ENCODE measurements around the gene SELENON. TPM values are rescaled to one million over a fixed set of nuclear protein-coding genes. Genes with fewer than 3 reads are reported as not detected.

Gene SELENON, protein sequence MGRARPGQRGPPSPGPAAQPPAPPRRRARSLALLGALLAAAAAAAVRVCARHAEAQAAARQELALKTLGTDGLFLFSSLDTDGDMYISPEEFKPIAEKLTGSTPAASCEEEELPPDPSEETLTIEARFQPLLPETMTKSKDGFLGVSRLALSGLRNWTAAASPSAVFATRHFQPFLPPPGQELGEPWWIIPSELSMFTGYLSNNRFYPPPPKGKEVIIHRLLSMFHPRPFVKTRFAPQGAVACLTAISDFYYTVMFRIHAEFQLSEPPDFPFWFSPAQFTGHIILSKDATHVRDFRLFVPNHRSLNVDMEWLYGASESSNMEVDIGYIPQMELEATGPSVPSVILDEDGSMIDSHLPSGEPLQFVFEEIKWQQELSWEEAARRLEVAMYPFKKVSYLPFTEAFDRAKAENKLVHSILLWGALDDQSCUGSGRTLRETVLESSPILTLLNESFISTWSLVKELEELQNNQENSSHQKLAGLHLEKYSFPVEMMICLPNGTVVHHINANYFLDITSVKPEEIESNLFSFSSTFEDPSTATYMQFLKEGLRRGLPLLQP
- polyA plus RNA-seq (ENCODE audit: insufficient read length in 12 of 12) = 10 to 100 TPM in 11 of 12 donors, not detected in 1; 46.6 to 86.5 (median 57.8) TPM
- long read RNA-seq, donor 1, full-length matches to known transcripts = 8 of 8 reads
- long read RNA-seq, donor 1, partial matches to known transcripts = 0 of 8 reads
- long read RNA-seq, donor 1, other reads (novel, unspliced or antisense) = 0 of 8 reads
- long read RNA-seq, donor 2, full-length matches to known transcripts = 9 of 24 reads
- long read RNA-seq, donor 2, partial matches to known transcripts = 15 of 24 reads
- long read RNA-seq, donor 2, other reads (novel, unspliced or antisense) = 0 of 24 reads
- long read RNA-seq, donor 3, full-length matches to known transcripts = 7 of 7 reads
- long read RNA-seq, donor 3, partial matches to known transcripts = 0 of 7 reads
- long read RNA-seq, donor 3, other reads (novel, unspliced or antisense) = 0 of 7 reads
- long read RNA-seq, donor 4, full-length matches to known transcripts = 3 of 3 reads
- long read RNA-seq, donor 4, partial matches to known transcripts = 0 of 3 reads
- long read RNA-seq, donor 4, other reads (novel, unspliced or antisense) = 0 of 3 reads
- long read RNA-seq, donor 5, full-length matches to known transcripts = 11 of 17 reads
- long read RNA-seq, donor 5, partial matches to known transcripts = 6 of 17 reads
- long read RNA-seq, donor 5, other reads (novel, unspliced or antisense) = 0 of 17 reads
- long read RNA-seq, donor 6, full-length matches to known transcripts = 10 of 10 reads
- long read RNA-seq, donor 6, partial matches to known transcripts = 0 of 10 reads
- long read RNA-seq, donor 6, other reads (novel, unspliced or antisense) = 0 of 10 reads
- long read RNA-seq, donor 7, full-length matches to known transcripts = 3 of 3 reads
- long read RNA-seq, donor 7, partial matches to known transcripts = 0 of 3 reads
- long read RNA-seq, donor 7, other reads (novel, unspliced or antisense) = 0 of 3 reads
- long read RNA-seq, donor 8, full-length matches to known transcripts = 9 of 43 reads
- long read RNA-seq, donor 8, partial matches to known transcripts = 34 of 43 reads
- long read RNA-seq, donor 8, other reads (novel, unspliced or antisense) = 0 of 43 reads
- long read RNA-seq, donor 9, full-length matches to known transcripts = 1 of 1 reads
- long read RNA-seq, donor 9, partial matches to known transcripts = 0 of 1 reads
- long read RNA-seq, donor 9, other reads (novel, unspliced or antisense) = 0 of 1 reads
- long read RNA-seq, donor 10, full-length matches to known transcripts = 13 of 13 reads
- long read RNA-seq, donor 10, partial matches to known transcripts = 0 of 13 reads
- long read RNA-seq, donor 10, other reads (novel, unspliced or antisense) = 0 of 13 reads
- long read RNA-seq, donor 11, full-length matches to known transcripts = 13 of 38 reads
- long read RNA-seq, donor 11, partial matches to known transcripts = 25 of 38 reads
- long read RNA-seq, donor 11, other reads (novel, unspliced or antisense) = 0 of 38 reads

DNA sequence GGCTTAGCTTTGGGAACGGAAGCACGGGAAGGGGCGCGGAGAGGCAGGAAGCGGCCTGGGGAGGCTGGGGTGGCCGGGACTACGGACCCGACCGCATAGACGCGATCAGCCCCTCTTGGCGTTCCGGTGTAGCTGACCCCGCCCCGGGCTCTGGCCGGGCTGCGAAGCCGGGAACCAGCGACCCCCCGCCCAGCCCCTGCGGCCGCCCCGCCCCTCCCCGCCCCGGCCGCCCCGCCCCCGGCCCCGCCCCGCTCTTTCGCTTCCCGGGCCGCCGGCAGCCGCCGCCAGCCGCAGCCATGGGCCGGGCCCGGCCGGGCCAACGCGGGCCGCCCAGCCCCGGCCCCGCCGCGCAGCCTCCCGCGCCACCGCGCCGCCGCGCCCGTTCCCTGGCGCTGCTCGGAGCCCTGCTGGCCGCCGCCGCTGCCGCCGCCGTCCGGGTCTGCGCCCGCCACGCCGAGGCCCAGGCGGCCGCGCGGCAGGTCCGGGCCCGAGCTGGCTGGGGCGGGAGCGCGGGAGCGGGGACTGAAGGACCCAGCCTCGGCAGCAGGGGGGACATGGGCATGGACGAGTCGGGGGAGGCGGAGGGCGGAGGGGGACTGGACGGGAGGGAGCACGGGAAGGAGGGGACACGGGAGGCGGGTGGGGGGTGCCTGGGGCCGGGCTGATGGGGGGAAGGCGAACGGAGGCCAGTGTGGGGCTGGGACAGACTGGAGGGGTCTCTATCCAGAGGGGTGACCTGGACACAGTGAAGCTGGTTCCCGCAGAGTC lies at the start of gene SELENON:
Gene SELENON (plus strand): TSS at position 259 of the 768 bp plus-strand sequence. CDS start 38 bp downstream, at position 297.
- DNase-seq = peak; percentile 38

DNA sequence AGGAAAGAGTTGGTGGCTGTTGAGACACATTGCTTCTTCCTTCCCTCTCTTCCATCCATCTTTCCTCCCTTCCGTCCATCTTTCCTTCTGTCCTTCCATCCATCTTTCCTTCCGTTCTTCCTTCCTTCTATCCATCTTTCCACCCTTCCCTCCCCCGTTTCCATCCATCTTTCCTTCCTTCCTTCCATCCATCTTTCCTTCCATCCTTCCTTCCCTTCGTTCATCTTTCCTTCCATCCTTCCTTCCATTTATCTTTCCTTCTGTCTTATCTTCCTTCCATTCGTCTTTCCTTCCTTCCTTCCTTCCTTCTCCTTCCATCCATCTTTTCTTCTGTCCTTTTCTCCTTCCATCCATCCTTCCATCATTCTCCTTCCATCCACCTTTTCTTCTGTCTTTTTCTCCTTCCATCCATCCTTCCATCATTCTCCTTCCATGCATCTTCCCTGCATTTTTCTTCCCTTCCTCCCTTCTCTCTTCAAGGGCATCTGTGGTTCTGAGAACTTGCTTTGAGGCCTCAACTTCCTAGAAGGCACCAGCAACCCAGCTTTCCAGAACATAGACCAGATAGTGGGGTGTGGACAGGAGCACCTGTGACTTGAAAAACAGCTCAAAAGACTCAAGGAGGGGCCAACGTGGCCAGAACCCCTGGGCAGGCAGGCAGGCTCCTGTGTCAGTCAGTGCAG lies 48.9 kb upstream of the SELENON start:
- DNase-seq = no peak

DNA sequence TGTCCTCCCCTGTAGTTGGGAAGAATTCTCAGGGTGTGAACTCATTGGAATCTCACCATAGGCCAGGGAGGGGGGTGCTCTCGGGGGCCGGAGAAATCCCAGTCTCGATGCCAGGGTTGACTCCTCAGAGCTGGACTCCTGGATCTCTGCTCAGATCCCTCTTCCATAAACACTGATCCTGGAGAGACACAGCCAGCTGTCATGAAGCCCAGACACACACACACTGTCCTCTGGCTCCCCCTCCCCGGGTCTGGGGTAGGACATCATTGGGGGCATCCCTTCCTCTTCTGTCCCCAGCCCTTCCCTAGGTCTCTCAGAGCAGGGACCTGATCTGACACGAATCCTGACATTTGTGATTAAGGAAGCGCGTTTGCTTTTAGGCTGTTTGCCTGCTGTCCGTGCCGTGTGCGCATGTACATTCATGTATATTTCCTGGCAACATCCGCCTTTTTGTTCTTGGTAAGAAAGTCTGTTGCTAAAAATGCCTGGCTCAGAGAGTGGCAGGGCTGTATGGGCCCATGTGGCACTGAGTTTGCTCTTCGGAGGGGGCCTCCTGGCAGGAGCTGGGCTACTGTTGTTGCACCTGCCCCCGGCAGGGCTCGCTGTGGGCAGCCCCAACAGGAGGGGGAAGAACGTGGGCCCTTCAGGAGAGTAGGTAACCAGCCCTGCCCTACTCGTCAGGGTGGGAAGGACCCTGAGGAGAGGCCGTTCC lies 45.4 kb upstream of the SELENON start:
- peak; percentile 69 for DNase-seq

DNA sequence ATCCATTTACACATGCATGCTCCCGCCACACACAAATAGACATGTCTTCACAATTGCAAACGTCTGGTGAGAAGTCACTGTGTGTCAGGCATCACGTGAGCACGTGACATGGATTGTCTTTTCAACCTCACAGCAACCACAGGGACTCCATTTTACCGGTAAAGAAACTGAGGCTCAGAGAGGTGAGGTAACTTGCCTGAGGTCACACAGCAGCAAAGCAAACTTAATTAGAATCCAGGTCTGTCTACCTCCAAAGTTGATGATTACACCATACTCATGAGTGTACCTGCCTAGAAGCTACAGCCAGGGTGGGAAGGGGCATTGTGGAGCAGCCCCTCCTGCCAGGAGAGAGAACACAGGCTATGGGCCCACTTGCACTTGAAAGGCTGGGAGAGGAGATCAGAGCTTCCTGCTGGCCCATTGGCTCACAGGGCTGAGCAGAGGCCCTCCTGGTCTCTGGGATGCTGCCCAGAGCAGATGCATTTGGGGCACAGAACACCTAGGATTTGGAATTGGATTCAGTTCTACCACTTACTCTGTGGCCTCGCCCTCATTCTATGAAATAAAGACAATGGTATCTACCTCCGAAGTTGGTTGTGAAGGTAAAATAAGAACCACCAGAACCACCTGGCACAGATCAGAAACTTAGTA lies 44.4 kb upstream of the SELENON start:
- DNase-seq = no peak

DNA sequence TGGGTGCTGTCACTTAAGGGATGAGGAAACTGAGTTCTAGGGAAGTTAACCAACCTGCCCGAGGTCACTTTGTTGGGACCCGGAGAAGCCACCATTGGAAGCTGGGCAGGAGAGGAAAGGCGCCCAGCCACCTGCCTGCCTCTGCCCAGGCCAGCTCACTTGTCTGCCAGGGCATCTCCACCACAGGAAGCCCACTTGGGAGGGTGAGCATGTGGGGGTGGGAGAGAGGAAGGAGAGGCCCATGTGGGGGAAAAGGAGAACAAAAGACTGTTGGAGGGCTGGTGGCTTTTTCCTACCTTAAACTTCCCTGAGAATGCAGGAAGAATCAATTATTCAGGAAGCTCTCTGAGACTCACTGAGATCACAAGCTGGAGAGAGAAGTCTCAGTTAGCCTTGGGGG lies 43.8 kb upstream of the SELENON start:
- no peak for DNase-seq

DNA sequence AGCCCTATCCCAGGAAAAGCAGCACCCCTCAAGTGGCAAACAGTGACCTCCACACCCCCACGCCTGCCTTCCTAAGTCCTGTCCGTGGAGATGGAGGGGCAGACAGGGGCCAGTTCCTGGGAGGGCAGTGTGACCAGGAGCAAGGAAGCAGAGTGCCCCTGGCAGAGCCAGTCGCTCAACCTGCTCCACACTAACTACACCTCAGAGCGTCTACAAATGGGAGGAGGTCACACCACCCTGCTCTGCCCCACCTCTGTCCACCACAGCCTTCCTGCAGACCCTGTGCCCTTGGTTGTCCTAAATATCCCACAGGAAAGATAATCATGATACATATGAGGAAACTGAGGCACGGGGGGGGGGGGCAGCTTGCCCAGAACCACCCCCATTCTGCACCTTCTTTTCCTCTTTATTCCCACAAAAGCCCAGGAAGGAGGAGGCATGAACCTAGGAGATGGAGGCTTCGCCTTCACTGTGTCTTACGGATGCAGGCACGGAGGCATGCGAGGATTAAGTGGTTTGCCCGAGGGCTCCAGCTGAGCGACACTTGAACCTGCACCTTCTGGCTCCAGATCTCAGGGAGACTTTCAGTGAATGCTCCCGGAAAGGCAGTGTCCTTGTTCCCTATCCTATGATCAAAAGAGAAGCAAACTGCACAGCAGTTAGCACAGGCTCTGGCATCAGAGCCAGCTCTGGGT lies 42.7 kb upstream of the SELENON start:
- DNase-seq = no peak

DNA sequence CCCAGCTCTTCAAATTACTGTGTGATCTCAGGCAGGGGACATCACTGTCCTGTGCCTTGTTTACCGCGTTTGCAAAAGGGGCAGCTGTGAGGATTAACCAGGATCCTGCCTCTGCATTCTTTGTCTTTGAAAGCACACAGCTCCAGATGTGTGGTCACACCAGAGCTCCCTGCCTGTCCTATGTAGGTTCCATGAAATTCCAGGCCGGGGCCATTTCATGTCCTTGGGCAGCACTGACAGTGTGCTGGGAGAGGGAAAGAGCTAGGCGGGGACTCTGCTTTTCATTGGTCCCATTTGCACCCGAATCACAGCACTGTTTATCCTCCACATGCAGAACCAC lies 42.2 kb upstream of the SELENON start:
- DNase-seq = no peak

DNA sequence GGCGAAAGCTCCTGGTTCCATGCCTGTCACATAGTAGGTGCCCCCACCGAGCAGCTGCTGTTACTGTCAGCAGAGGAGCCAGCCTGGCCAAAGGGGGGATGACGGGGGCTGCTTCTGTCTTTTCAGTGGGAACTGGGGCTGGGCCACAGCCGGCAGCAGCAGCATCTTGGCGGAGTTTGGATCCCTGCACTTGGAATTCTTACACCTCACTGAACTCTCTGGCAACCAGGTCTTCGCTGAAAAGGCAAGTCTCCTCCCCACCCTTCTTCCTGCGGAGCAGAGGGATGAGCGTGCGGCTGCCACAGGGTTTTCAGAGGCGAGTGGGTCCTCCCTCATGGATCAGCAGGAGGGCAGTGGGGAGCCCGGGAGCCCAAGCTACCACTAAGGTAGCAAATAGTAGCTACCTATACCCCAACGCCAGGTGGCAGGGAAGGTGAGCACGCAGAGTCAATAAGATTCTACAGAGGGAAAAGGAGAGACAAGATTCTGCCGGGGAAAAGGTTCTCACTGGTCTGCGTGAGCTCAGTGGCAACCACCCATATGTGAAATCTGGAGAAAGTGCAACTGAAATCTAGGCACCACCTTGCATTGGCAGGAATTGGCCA lies 41.4 kb upstream of the SELENON start:
- DNase-seq = no peak

DNA sequence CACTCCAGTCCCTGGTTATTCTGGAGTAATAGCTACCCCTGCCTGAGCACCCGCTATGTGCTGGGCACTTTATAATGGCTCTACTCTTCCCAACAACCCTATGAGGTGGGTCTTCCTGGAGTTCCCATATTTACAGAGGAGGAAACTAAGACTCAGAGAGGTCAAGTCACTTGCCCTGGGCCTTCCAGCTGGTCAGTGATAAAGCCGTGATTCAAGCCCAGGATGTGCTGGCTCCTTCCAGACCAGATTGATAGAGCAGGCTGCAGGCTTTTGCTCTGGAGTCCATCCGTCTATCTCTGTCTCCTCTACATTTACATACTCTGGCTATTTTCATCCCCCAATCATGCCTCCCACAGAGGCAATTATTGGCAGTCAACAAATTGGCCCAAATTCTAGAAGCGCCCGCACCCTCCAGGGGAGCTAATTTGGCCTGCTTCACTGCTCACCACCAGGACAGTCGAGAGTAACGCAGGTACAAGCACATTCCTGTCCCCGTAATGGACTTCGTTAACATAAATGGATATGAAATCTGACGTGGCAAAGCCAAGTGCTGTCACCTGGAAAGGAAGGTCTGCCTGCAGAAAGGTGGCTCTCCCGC lies 39.8 kb upstream of the SELENON start:
- DNase-seq = no peak

DNA sequence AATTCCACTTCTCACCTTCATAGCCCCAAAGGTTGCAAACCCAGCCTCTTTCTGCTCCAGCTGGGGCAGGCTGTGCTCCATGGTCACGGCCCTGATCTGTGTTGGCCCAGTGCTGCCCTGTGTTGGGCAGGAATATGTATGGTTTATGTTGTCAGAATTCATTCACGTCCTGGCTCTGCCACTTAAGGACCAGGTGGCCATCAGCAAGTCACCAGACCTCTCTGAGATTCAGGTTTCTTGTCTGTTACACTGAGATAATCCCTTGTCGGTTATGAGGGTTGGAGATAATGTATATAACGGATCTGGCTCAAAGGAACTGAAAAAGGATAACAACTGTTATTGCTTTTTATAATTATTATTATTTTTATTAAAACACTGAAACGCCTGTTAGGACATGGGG lies 39.1 kb upstream of the SELENON start:
- no peak for DNase-seq

DNA sequence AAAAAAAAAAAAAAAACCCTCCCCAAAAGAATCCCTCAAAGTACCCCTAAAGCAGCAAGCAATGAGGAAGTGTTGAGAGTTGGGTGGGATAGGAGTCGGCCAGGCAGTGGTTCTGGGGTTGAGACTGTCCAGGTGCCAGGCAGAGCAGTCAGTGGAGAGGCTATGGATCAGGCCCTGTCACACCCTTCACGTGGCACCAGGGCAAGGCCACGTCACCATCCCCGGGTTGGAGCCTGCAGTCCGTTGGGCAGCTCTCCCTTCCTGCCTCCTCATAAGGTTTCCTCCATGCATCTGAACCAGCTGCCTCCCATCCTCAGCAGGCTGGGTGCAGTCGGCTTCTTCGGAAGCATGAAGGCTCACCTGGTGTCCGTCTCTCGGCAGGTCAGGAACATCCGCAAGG lies 36.5 kb upstream of the SELENON start:
- DNase-seq = no peak

DNA sequence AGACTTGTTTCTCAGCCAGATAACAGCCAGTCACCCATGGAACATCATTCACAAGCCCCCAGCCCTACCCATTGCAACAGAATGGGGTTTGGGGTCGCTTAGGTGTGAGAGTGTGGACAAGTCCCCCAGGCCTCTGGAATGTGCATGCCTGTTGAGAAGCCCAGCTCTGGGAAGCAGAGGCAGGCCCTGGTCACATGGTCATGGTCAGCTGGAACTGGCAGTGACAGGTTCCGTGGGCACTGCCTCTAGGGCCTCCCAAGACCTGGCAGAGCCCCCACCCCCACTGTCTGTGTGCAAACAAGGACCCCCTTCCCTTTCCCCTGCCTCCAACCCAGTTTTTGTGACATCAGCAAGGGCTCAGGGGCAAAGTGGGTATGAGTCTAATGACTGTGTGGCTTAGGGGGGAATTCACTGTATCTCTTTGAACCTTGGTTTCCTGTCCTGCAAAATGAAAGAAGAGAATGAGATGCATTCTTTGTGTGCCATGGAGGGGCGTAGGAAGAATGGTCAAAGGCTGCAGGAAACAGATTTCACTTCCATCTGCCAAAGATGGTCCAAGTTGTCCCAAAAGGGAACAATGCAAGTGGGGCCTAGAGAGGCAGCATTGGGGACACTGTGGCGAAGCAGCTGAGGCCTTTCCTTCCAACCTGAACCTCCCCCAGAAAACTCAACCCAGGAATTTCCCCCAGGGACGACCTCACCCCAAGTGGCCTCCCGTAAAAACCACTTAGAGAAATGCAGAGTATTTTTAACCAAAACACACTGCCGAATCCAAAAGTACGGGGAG lies 34.7 kb upstream of the SELENON start:
- no peak for DNase-seq

DNA sequence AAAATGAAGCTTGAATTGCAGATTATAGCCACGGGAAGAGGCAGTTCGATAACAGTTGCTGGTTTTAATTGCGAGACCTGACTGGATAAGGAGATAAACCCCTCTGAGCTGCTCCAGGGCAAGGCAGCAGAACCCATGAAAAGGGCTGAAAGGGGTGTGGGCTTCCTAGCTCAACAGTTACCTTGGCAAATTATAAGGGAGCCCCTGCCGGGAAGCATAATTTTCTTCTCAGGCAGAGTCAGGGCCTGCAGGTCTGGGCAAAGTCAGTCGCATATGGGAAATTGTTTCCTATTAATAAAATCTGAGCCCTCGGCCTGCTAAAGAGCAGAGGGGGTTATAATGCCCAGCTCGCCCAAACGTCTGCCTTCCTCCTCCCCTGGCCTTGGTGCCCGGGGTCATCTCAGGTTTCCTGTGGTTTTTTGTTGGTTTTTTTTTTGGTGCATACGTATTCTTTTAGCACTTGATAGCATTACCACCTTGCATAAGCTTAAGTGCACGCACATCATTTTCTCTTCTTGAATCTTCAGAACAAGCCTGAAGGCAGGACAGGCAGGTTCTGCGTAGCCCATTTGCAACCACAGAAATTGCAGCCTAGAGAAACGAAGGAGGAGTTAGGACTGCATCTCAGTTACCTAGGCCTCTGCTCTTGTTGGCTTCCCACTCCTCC lies 33.9 kb upstream of the SELENON start:
- DNase-seq = no peak

DNA sequence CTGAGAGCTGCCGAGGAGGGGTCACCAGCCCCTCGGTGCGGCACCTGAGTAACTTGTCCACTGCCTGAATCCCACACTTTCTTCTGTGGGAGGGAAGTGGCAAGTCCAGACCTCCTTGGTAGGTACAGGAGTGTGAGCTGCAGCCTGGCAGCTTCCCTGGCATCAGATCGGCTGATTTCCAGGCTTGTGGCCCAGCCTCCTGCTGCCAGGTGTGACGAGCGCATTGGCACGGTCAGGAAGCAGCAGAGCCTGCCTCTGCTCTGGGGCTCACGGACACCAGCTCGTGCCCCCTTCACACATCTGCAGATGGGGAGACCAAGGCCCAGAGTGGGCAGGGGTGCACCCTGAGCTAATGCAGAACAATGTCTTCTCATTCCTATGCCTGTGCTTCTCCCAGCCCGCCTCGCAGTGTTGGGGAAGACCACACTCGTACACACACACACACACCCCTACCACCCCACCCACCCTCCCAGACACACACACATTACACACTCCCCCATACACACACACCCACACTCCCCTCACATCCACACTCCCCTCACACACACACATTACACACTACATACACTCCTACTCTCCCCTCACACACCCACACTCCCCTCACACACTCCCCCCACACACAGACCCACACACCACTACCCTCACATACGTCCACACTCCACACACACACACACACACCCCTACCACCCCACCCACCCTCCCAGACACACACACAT lies 33.1 kb upstream of the SELENON start:
- no peak for DNase-seq
